AG20443 (cell line): ENCODE results near the gene FGFR4.

Experiments
- DNase-seq: peaks from one replicate; pipeline ENCODE4 v3.0.0; 2012; ENCODE audit warnings: low spot score, mixed read lengths

FGFR4 gene

GRCh38 chr5:177132136-177133095 is 45.7 kb downstream of the FGFR4 start:
- DNase-seq, result peak; percentile 31

- DNase-seq, result peak; percentile 95
These were observed 46.6 kb downstream of the FGFR4 start, which contains the start of gene NSD1 for GRCh38 chr5:177133096-177133852. NSD1 (plus strand) TSS chr5:177133773; CDS start chr5:177135104, 1,331 bp downstream.

- peak; percentile 77 for DNase-seq
These were observed 47.4 kb downstream of the FGFR4 start for GRCh38 chr5:177133853-177134696.

GRCh38 chr5:177134697-177135225 is 48.0 kb downstream of the FGFR4 start:
- DNase-seq, result no peak

DNA sequence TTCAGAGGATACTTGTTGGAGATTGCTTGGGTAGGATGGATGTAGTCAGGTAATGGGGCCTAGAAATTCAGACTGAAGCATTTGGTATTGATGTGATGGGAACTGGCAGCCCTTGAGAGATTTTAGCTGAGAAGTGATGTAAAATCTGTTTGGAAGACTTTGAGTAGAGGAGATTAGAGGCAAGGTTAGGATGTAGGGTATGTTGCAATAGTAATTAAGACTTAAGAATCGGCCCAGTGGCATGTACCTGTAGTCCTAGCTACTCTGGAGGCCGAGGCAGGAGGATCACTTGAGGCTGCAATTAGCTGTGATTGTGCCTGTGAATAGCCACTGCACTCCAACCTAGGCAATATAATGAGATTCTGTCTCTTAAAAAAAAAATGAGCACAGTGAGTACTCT is 53.6 kb downstream of the FGFR4 start:
- no peak for DNase-seq

DNA sequence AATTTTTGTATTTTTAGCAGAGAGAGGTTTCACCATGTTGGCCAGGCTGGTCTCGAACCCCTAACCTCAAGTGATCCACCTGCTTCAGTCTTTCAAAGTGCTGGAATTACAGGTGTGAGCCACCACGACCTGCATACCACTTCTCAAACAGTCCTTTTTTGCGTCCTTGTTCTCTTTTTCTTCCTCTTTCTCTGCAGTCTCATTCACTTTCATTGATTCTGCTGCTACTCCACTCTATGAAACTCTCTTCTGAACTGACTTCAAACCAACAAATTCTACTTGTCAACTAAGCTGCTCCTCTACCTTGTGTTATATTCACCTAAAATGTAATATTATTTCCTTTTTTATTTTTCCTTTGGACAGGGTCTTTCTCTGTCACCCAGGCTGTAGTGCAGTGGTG is 54.8 kb downstream of the FGFR4 start:
- no peak for DNase-seq

GRCh38 chr5:177142098-177142611 is 55.4 kb downstream of the FGFR4 start:
- no peak for DNase-seq

GRCh38 chr5:177142778-177143177 is 56.1 kb downstream of the FGFR4 start:
- no peak for DNase-seq

DNA sequence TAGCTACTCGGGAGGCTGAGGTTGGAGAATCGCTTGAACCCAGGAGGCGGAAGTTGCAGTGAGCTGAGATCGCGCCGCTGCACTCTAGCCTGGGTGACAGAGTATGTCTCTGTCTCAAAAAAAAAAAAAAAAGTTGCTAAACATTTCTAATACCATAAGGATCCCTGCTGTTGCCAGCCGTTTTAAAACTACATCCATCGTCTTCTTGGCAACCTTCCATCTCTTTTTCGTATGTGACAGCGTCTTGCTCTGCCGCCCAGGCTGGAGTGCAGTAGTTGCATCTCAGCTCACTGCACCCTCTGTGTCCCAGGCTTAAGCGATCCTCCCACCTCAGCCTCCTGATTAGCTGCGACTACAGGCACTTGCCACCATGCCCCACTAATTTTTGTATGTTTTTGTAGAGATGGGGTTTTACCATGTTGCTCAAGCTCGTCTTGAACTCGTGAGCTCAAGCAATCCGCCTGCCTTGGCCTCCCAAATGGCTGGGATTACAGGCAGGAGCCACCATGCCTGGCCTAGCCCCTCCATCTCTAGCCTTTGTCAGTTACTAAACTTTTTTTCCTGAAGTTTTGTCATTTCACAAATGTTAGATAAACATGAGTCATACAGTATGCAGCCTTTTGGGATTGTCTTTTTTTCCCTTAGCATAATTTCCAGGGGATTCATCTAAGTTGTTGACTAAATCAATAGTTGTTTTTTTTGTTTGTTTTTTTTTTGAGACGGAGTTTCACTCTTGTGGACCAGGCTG is 60.4 kb downstream of the FGFR4 start:
- DNase-seq, result peak; percentile 39
